Effector memory CD4-positive, alpha-beta T cell (primary cell): ENCODE results near the gene EVI5L.
"Not testable (repeated sequence)": the region's sequence is repeated elsewhere in the genome, so short reads cannot be mapped to it uniquely, and the experiment has no call there.

Source experiments
- DNase-seq, 3 donors: peaks; one replicate each; pipeline ENCODE4 v3.0.0-alpha.2; 2020
- H3K27ac ChIP-seq: 2 replicates; pipeline ENCODE4 v1.7.0; 2013; ENCODE audit warnings: mild to moderate bottlenecking, low read length, moderate library complexity; ENCODE audit not compliant: insufficient read depth, poor library complexity, severe bottlenecking
- H3K27me3 ChIP-seq: replicated peaks from 2 replicates; pipeline ENCODE4 v1.7.0; 2013; ENCODE audit warnings: mild to moderate bottlenecking, low read length; ENCODE audit not compliant: insufficient read depth, control insufficient read depth, poor library complexity, severe bottlenecking
- H3K36me3 ChIP-seq: 2 replicates; pipeline ENCODE4 v1.7.0; 2013; ENCODE audit warnings: mild to moderate bottlenecking, low read length, moderate library complexity; ENCODE audit not compliant: control insufficient read depth, insufficient read depth
- H3K4me1 ChIP-seq: 2 replicates; pipeline ENCODE4 v1.7.0; 2013; ENCODE audit warnings: low read length, mild to moderate bottlenecking; ENCODE audit not compliant: control insufficient read depth, insufficient read depth, poor library complexity, severe bottlenecking
- H3K4me3 ChIP-seq: 2 replicates; pipeline ENCODE4 v1.7.0; 2013; ENCODE audit warnings: low read length, low read depth, mild to moderate bottlenecking; ENCODE audit not compliant: insufficient read depth, poor library complexity, severe bottlenecking
- H3K9me3 ChIP-seq: 2 replicates; pipeline ENCODE4 v1.7.0; 2013; ENCODE audit warnings: mild to moderate bottlenecking, low read length, moderate library complexity; ENCODE audit not compliant: control insufficient read depth

Gene EVI5L

GRCh38 chr19:7792281-7792680 is 37.7 kb upstream of the EVI5L start:
- no peak for DNase-seq
- Histone ChIP-seq H3K4me1 (peaks cover 11% of the 10 kb centered on the region), H3K27me3 (peaks cover 25% of the 10 kb centered on the region), H3K9me3 (no peaks in the 10 kb centered on the region), H3K27ac (no peak overlapping the region), H3K4me3 (no peak overlapping the region), H3K36me3 (no peaks in the 10 kb centered on the region)

GRCh38 chr19:7792701-7793100 is 37.3 kb upstream of the EVI5L start:
- H3K36me3 ChIP-seq, DNase-seq, H3K27ac ChIP-seq, H3K9me3 ChIP-seq, H3K4me3 ChIP-seq: not testable (repeated sequence)
- H3K27me3 ChIP-seq, result peaks cover 21% of the 10 kb centered on the region
- peaks cover 11% of the 10 kb centered on the region for H3K4me1 ChIP-seq

GRCh38 chr19:7793493-7793892 is 36.5 kb upstream of the EVI5L start:
- H3K4me1 ChIP-seq, result peaks cover 11% of the 10 kb centered on the region
- no peaks in the 10 kb centered on the region for H3K36me3 ChIP-seq
- no peak overlapping the region for H3K27ac ChIP-seq
- H3K9me3 ChIP-seq, result no peaks in the 10 kb centered on the region
- H3K27me3 ChIP-seq, result peaks cover 13% of the 10 kb centered on the region
- no peak for DNase-seq
- H3K4me3 ChIP-seq, result no peak overlapping the region

- Histone ChIP-seq H3K9me3 (no peaks in the 10 kb centered on the region), H3K27ac (no peak overlapping the region), H3K4me1 (no peaks in the 10 kb centered on the region), H3K36me3 (no peaks in the 10 kb centered on the region), H3K4me3 (no peak overlapping the region), H3K27me3 (no peaks in the 10 kb centered on the region)
- no peak for DNase-seq
Measured at GRCh38 chr19:7795555-7796161, 34.4 kb upstream of the EVI5L start.

GRCh38 chr19:7799640-7800355 is 30.2 kb upstream of the EVI5L start:
- peak in 2 of 3 donors; percentile 24 to 45 for DNase-seq
- no peaks in the 10 kb centered on the region for H3K27me3 ChIP-seq

GRCh38 chr19:7801020-7801570 is 28.9 kb upstream of the EVI5L start:
- no peak for DNase-seq

More at GRCh38 chr19:7799640-7800355, 30.2 kb upstream of the EVI5L start:
- Histone ChIP-seq H3K36me3 (no peaks in the 10 kb centered on the region), H3K4me3 (no peak overlapping the region), H3K9me3 (no peaks in the 10 kb centered on the region), H3K4me1 (no peaks in the 10 kb centered on the region), H3K27ac (no peak overlapping the region)

GRCh38 chr19:7806234-7806633 is 23.8 kb upstream of the EVI5L start:
- Histone ChIP-seq H3K27ac (no peak overlapping the region), H3K4me3 (no peak overlapping the region), H3K9me3 (no peaks in the 10 kb centered on the region), H3K27me3 (no peaks in the 10 kb centered on the region), H3K4me1 (no peaks in the 10 kb centered on the region), H3K36me3 (no peaks in the 10 kb centered on the region)
- no peak for DNase-seq

More at GRCh38 chr19:7801020-7801570, 28.9 kb upstream of the EVI5L start:
- Histone ChIP-seq H3K27ac (no peak overlapping the region), H3K27me3 (no peaks in the 10 kb centered on the region), H3K4me3 (no peak overlapping the region), H3K4me1 (no peaks in the 10 kb centered on the region), H3K36me3 (no peaks in the 10 kb centered on the region), H3K9me3 (no peaks in the 10 kb centered on the region)

DNA sequence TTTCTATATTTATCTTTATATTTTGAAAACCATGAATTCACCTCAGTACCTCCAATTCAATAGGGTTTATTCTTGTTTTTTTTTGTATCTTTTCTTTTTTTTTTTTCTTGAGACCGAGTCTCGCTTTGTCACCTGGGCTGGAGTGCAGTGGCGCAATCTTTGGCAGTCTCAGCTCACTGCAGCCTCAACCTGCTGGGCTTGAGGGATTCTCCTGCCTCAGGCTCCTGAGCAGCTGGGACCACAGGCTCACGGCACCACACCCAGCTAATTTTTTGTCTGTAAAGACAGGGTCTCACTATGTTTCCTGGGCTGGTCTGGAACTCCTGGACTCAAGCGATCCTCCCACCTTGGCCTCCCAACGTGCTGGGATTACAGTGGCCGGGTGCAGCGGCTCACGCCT is 23.1 kb upstream of the EVI5L start:
- Histone ChIP-seq H3K9me3 (no peaks in the 10 kb centered on the region), H3K4me1 (no peaks in the 10 kb centered on the region), H3K27me3 (no peaks in the 10 kb centered on the region), H3K27ac (no peak overlapping the region), H3K36me3 (no peaks in the 10 kb centered on the region), H3K4me3 (no peak overlapping the region)
- DNase-seq, result no peak

- H3K27ac ChIP-seq, result no peak overlapping the region
- no peaks in the 10 kb centered on the region for H3K36me3 ChIP-seq
- H3K4me3 ChIP-seq, result no peak overlapping the region
- no peak for DNase-seq
- no peaks in the 10 kb centered on the region for H3K4me1 ChIP-seq
- no peaks in the 10 kb centered on the region for H3K9me3 ChIP-seq
- H3K27me3 ChIP-seq, result no peaks in the 10 kb centered on the region
Measured at GRCh38 chr19:7808108-7808507, 21.9 kb upstream of the EVI5L start.

DNA sequence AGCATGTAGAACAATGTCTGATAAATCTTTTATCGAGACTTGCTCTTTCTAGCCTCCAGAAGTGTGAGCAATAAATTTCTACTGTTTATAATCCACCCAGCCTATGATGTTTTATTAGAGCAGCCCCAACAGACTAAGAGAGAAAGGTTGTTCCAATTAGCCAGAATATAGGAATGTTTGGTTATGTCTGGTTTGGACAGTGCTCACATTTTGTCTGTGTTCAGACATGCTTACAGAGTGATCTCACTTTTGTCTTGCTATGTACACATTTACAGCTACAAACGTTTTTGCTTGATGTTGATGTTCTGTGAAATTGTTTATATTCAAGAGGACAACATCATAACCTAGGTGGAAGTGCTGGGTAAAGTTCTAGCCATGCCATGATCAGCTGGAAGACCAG is 18.0 kb upstream of the EVI5L start:
- no peak overlapping the region for H3K27ac ChIP-seq
- no peaks in the 10 kb centered on the region for H3K36me3 ChIP-seq
- H3K9me3 ChIP-seq, result no peaks in the 10 kb centered on the region
- no peak overlapping the region for H3K4me3 ChIP-seq
- no peaks in the 10 kb centered on the region for H3K27me3 ChIP-seq
- no peak for DNase-seq
- H3K4me1 ChIP-seq, result peaks cover 13% of the 10 kb centered on the region
